K562 (cell line): ENCODE data around the gene SNX12. TPM values are rescaled to one million over a fixed set of nuclear protein-coding genes. Genes with fewer than 3 reads are reported as not detected.

Experiments
- CBX8 ChIP-seq: fragments of 200-600 bp; sonication (generic); IDR thresholded peaks from 2 replicates; pipeline ENCODE4 v1.6.1; 2012; ENCODE audit warnings: borderline replicate concordance, mixed run types, low read depth, mild to moderate bottlenecking, moderate library complexity, mixed read lengths, low read length, control low read depth, inconsistent platforms; ENCODE audit not compliant: poor library complexity, severe bottlenecking; ENCODE audit errors: extremely low read depth
- CREB1 ChIP-seq, 2 experiments: sonication (generic) in 1 of 2; formaldehyde crosslinking in 1 of 2; IDR thresholded peaks; 2 replicates each; pipeline versions ENCODE4 v1.6.1 to v1.8.0; 2012 to 2022; ENCODE audit warnings: inconsistent platforms in 1 of 2, mild to moderate bottlenecking in 1 of 2, missing genetic modification reagents in 1 of 2, moderate library complexity in 1 of 2
- FOSL1 ChIP-seq: fragments of 200-800 bp; sonication (Bioruptor generic); conservative IDR thresholded peaks from 2 replicates; pipeline ENCODE4 v1.6.1; 2016; ENCODE audit warnings: missing genetic modification characterization, missing compliant biosample characterization
- GTF2E2 ChIP-seq: fragments of 200-800 bp; sonication (Bioruptor generic); IDR thresholded peaks from 2 replicates; pipeline ENCODE4 v1.6.1; 2016; ENCODE audit warnings: missing genetic modification characterization, missing compliant biosample characterization
- HMG20B ChIP-seq: fragments of 250-450 bp; sonication (Bioruptor Pico); IDR thresholded peaks from 2 replicates; pipeline ENCODE4 v1.5.0; 2021; ENCODE audit warnings: mild to moderate bottlenecking
- LARP7 ChIP-seq: fragments of 450-650 bp; IDR thresholded peaks from 2 replicates; pipeline ENCODE4 v1.6.1; 2016
- MCM5 ChIP-seq: fragments of 450-650 bp; IDR thresholded peaks from 2 replicates; pipeline ENCODE4 v1.6.1; 2016; ENCODE audit warnings: low read depth
- MTA2 ChIP-seq: fragments of 450-650 bp; IDR thresholded peaks from 2 replicates; pipeline ENCODE4 v1.6.1; 2016; ENCODE audit warnings: low read depth
- NCOR1 ChIP-seq: fragments of 450-650 bp; IDR thresholded peaks from 2 replicates; pipeline ENCODE4 v1.6.1; 2016; ENCODE audit warnings: mild to moderate bottlenecking, moderate library complexity
- NFYB ChIP-seq: IDR thresholded peaks from 2 replicates; pipeline ENCODE4 v1.6.1; 2011; ENCODE audit warnings: mild to moderate bottlenecking, moderate library complexity; ENCODE audit not compliant: insufficient read length; ENCODE audit errors: extremely low read depth
- NR2C2 ChIP-seq, 2 experiments: fragments of 200-800 bp in 1 of 2; sonication (Bioruptor generic) in 1 of 2; sonication (generic) in 1 of 2; formaldehyde crosslinking in 1 of 2; IDR thresholded peaks; 2 replicates each; pipeline versions ENCODE4 v1.6.1 to v1.8.0; 2016 to 2022; ENCODE audit warnings: mild to moderate bottlenecking in 1 of 2, missing compliant biosample characterization in 1 of 2, missing genetic modification characterization in 1 of 2, missing genetic modification reagents in 1 of 2
- NR4A1 ChIP-seq, 2 experiments: fragments of 250-450 bp in 1 of 2; fragments of 450-650 bp in 1 of 2; sonication (Bioruptor Pico) in 1 of 2; IDR thresholded peaks; 2 replicates each; pipeline versions ENCODE4 v1.4.0 to v1.6.1; 2016 to 2020; ENCODE audit warnings: mild to moderate bottlenecking in 2 of 2, missing compliant biosample characterization in 1 of 2, missing genetic modification characterization in 1 of 2, moderate library complexity in 1 of 2
- PHF21A ChIP-seq: fragments of 450-650 bp; IDR thresholded peaks from 2 replicates; pipeline ENCODE4 v1.6.1; 2017; ENCODE audit warnings: low read depth, borderline replicate concordance
- SRSF3 ChIP-seq: fragments of 200-400 bp; formaldehyde crosslinking; IDR thresholded peaks from 2 replicates; pipeline ENCODE4 v1.6.1; 2016; ENCODE audit warnings: mild to moderate bottlenecking, low read length, moderate library complexity; ENCODE audit not compliant: insufficient read depth
- TCF7 ChIP-seq: sonication (generic); IDR thresholded peaks from 2 replicates; pipeline ENCODE4 v1.6.1; 2016; ENCODE audit warnings: antibody characterized with exemption, borderline replicate concordance
- ZNF695 ChIP-seq: fragments of 450-650 bp; formaldehyde crosslinking; IDR thresholded peaks from 2 replicates; pipeline ENCODE4 v1.4.0; 2020; ENCODE audit warnings: mild to moderate bottlenecking, moderate library complexity
- polyA plus RNA-seq, 8 experiments: library from polyadenylated mRNA; depleted of rRNA in 4 of 8; stranded (reverse) in 5 of 8; unstranded in 3 of 8; fragments of >200 nt; fragmentation: Nextera tagmentation in 2 of 8; fragmentation: Illumina TruSeq in 1 of 8; extraction: Ambion mirVana in 2 of 8; extraction: Trizol in 1 of 8; gene quantifications; 2 replicates each; pipeline versions ENCODE4 v1.2.1 to v1.2.3, GENCODE V29; 2011 to 2014; ENCODE audit warnings: inconsistent platforms in 1 of 8, missing spikeins in 1 of 8
- total RNA-seq, 7 experiments: library from RNA; depleted of rRNA in 6 of 7; stranded (reverse); fragments of >200 nt in 6 of 7; fragmentation: Illumina TruSeq in 2 of 7; extraction: Trizol in 2 of 7; gene quantifications; 2 replicates each; pipeline versions ENCODE4 v1.2.1 to v1.2.3, GENCODE V29; 2011 to 2021; ENCODE audit warnings: low replicate concordance in 1 of 7
- TF ChIP-seq, protein P1 (sequence below): IDR thresholded peaks from 3 replicates; pipeline ENCODE4 v1.6.1; 2011; ENCODE audit warnings: borderline replicate concordance, mild to moderate bottlenecking, moderate library complexity; ENCODE audit not compliant: insufficient read length; ENCODE audit errors: extremely low read depth
- TF ChIP-seq, protein P2 (sequence below): fragments of 450-650 bp; IDR thresholded peaks from 2 replicates; pipeline ENCODE4 v1.7.0; 2016; ENCODE audit warnings: borderline replicate concordance
- TF ChIP-seq, protein P3 (sequence below): fragments of 200-800 bp; sonication (Bioruptor generic); IDR thresholded peaks from 2 replicates; pipeline ENCODE4 v1.6.1; 2017; ENCODE audit warnings: missing genetic modification characterization, missing compliant biosample characterization

The SNX12 gene
- total and polyA plus RNA-seq, 9 of the 15 experiments (the other 6 are each of a cell fraction or from before 2014, with no cell fraction given) = 12.7 to 50.3 (median 37.1) TPM

DNA sequence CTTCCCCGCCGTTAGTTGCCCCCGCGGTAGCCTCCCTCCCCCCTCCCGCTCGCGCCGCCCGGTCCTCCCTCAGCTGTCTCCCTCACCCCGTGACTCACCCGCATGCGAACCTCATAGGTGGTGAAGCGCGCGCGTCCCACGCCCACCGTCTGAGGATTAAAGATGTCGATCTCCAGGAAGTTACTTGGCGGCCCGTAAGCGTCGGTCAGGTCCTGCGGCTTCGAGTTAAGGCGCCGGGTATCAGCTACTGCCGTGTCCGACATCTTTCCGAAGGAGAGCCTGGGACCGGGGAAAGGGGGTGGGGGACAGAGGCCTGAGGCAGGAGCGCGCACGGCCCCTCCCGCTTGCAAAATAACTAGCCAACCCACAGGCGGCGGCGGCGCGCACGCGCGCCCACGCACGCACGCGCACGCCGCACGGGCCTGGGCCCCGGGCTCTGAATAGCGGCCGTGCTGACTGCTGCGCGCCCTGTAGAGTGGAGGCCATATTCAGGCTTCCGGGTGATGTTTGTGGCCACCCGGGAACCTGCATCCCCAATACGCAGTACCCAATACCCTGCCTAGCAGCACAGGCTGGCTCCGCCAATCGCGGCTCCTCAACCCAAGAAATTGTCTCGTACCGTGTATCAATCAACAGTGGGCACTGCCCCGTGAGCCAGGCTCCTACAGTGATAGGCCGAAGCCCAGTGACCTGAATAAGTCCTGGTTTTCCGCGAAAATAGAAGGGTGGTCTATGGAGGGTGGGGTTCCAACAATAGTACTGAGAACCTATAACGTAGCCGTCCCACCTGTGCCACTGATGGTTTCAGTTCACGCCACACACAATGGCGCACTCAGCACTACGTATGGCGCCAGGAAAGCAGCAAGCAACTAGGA is at the start of gene SNX12 (continued):
- TF ChIP-seq, protein P1, sequence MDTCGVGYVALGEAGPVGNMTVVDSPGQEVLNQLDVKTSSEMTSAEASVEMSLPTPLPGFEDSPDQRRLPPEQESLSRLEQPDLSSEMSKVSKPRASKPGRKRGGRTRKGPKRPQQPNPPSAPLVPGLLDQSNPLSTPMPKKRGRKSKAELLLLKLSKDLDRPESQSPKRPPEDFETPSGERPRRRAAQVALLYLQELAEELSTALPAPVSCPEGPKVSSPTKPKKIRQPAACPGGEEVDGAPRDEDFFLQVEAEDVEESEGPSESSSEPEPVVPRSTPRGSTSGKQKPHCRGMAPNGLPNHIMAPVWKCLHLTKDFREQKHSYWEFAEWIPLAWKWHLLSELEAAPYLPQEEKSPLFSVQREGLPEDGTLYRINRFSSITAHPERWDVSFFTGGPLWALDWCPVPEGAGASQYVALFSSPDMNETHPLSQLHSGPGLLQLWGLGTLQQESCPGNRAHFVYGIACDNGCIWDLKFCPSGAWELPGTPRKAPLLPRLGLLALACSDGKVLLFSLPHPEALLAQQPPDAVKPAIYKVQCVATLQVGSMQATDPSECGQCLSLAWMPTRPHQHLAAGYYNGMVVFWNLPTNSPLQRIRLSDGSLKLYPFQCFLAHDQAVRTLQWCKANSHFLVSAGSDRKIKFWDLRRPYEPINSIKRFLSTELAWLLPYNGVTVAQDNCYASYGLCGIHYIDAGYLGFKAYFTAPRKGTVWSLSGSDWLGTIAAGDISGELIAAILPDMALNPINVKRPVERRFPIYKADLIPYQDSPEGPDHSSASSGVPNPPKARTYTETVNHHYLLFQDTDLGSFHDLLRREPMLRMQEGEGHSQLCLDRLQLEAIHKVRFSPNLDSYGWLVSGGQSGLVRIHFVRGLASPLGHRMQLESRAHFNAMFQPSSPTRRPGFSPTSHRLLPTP = no peak
- TF ChIP-seq MCM5 (no peak), CREB1 (IDR thresholded peaks at IDR 0.05) (peak; percentile 82), CREB1 (CRISPR knock-in tag; IDR thresholded peaks at IDR 0.05) (peak; percentile 69), SRSF3 (no peak), NCOR1 (peak; percentile 70), PHF21A (no peak), ZNF695 (CRISPR knock-in tag) (no peak), GTF2E2 (tag) (0 out of 2 replicates have a peak, but pooled peaks have one; percentile 45), TCF7 (0 out of 2 replicates have a peak, but pooled peaks have one; percentile 59), LARP7 (no peak), NR2C2 (CRISPR knock-in tag; IDR thresholded peaks at IDR 0.05) (no peak), NR2C2 (tag; IDR thresholded peaks at IDR 0.05) (peak; percentile 60; the same call in 1 of the 2 replicates), NR4A1 (CRISPR knock-in tag; IDR thresholded peaks at IDR 0.05) (no peak), NR4A1 (tag; IDR thresholded peaks at IDR 0.05) (peak; percentile 88), NFYB (peak; percentile 13), CBX8 (no peak), FOSL1 (tag) (peak; percentile 89), MTA2 (no peak), HMG20B (CRISPR knock-in tag) (no peak)
- TF ChIP-seq, protein P2, sequence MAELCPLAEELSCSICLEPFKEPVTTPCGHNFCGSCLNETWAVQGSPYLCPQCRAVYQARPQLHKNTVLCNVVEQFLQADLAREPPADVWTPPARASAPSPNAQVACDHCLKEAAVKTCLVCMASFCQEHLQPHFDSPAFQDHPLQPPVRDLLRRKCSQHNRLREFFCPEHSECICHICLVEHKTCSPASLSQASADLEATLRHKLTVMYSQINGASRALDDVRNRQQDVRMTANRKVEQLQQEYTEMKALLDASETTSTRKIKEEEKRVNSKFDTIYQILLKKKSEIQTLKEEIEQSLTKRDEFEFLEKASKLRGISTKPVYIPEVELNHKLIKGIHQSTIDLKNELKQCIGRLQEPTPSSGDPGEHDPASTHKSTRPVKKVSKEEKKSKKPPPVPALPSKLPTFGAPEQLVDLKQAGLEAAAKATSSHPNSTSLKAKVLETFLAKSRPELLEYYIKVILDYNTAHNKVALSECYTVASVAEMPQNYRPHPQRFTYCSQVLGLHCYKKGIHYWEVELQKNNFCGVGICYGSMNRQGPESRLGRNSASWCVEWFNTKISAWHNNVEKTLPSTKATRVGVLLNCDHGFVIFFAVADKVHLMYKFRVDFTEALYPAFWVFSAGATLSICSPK = no peak
- TF ChIP-seq, protein P3, sequence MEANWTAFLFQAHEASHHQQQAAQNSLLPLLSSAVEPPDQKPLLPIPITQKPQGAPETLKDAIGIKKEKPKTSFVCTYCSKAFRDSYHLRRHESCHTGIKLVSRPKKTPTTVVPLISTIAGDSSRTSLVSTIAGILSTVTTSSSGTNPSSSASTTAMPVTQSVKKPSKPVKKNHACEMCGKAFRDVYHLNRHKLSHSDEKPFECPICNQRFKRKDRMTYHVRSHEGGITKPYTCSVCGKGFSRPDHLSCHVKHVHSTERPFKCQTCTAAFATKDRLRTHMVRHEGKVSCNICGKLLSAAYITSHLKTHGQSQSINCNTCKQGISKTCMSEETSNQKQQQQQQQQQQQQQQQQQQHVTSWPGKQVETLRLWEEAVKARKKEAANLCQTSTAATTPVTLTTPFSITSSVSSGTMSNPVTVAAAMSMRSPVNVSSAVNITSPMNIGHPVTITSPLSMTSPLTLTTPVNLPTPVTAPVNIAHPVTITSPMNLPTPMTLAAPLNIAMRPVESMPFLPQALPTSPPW (CRISPR knock-in tag) = peak; percentile 89
